GM18951 (cell line): ENCODE measurements around the gene GOT2.
"Not testable (repeated sequence)": the region's sequence is repeated elsewhere in the genome, so short reads cannot be mapped to it uniquely, and the experiment has no call there.

ENCODE experiments used
- POLR2A ChIP-seq: IDR thresholded peaks from 4 replicates; pipeline ENCODE4 v1.6.1; 2011; ENCODE audit warnings: mild to moderate bottlenecking; ENCODE audit not compliant: insufficient read length, insufficient read depth; ENCODE audit errors: extremely low read depth
- in situ Hi-C: fragments of 300-500 bp; cut with MboI; formaldehyde crosslinking; loops from one replicate; pipeline ENCODE4 v1.12.0; 2022; ENCODE audit warnings: low sequenced_read_pairs, mixed read lengths, inconsistent platforms; ENCODE audit not compliant: unreplicated experiment

GOT2 gene

DNA sequence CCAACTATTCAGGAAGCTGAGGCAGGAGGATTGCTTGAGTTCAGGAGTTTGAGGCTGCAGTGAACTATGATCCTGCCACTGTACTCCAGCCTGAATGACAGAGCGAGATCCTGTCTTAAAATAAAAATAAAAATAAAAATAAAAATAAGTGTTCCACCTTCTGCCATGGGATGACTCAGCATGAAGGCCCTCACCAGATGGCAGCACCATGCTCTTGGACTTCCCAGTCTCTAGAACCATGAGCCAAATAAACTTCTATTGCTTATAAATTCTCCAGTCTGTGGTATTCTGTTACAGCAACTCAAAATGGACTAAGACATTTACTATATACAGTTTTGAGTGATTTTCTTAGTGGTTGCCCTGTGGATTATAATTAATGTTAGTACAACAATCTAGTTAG lies 41.7 kb downstream of the GOT2 start:
- in situ Hi-C loops = no loop called here
- no peak for TF ChIP-seq POLR2A

DNA sequence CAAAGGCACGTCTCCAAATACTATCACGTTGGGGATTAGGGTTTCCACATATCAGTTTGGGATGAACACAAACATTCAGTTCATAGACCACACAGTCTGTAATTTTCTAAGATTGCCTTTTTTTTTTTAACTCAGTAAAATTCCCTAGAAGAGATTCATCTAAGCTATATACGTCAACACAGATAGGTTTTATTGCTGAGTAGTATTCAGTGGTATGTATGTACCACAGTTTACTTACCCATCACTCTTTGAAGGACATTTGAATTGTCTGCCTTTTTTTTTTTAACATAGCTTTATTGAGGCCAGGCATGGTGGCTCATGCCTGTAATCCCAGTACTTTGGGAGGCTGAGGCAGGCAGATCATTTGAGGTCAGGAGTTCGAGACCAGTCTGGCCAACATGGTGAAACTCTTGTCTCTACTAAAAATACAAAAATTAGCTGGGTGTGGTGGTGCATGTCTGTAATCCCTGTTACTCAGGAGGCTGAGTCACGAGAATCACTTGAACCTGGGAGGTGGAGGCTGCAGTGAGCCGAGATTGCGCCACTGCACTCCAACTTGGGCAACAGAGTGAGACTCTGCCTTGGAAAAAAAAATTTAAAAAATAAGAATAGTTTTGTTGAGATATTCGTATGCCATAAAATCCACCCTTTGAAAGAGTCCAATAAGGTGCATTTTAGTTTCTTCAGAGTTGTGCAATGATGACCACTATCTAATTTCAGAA lies 47.0 kb downstream of the GOT2 start:
- in situ Hi-C loops = not testable (repeated sequence)

DNA sequence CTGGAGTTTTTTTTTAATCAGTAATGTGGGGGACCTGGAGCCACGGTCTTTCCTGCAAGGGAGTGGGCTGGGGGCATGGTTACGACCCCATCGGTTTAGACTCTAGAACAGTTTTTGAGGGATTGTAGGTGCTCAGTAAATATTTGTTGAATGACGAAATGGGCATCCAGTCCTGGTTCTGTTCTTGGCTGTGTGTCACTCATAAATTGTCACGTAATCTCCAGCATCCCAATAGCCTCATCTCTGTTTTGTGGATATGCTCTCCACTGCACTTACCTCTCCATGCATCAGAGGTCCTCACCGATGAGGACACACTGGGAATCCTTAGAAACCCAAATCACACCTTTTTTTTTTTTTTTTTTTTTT lies 49.0 kb downstream of the GOT2 start:
- TF ChIP-seq POLR2A = no peak
- in situ Hi-C loops = no loop called here

DNA sequence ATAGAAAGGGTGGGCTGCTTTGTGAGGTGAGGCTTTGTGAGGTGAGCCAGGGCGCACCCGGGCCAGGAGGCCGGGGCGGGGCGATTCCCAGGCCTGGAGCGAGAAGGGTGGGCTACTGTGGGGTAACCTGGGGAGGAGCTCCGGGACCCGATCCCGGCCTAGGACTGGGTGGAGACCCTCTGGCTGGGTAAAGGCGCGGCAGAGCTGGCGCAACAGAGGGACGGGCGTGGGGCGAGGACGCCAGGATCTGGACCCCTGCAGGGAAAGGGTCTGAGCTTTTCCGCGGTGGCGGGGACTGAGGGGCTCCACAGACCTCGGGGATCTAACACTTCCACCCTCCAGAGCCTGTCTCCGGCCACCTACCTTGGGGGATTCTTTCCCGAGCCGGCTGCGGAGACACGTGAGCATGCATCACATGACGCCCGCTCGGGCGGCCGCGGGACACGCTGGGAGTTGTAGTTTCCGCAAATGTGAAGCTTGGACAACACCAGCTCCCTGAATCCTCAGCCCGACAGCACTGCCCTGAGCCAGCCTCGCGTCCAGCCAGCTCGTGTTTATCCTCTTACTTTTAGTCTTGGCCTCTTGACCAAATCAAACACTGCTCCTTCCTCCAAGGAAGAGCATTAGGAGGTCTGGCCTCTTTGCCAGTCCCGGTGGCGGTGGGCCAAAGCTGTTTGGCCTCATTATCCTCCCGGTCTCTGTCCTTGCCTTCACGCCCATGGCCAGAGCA lies 49.6 kb downstream of the GOT2 start, which contains the start of gene SLC38A7:
TSS of gene SLC38A7 (minus strand) at position 417 of the 730 bp plus-strand sequence. CDS start 4,644 bp downstream, outside the sequence.
- in situ Hi-C loops = no loop called here
- TF ChIP-seq POLR2A = peak; percentile 59

DNA sequence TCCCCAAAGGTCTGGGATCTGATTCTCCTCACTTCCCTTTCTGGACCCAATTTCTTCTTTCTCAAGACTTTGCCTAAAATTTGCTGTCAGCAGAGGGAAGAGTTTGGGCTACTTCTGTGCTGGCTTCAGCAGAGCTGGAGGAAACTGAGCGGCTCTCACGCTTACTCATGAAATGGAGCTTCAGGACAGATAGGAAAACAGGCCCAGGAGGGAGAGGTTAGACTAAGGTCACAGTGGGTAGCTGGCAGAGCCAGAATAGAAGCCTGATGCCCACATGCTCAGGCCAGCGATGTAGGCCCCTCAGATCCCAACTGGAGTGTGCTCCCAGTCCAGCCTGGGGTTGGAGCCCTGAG lies 50.1 kb downstream of the GOT2 start:
- TF ChIP-seq POLR2A = no peak
- in situ Hi-C loops = no loop called here

DNA sequence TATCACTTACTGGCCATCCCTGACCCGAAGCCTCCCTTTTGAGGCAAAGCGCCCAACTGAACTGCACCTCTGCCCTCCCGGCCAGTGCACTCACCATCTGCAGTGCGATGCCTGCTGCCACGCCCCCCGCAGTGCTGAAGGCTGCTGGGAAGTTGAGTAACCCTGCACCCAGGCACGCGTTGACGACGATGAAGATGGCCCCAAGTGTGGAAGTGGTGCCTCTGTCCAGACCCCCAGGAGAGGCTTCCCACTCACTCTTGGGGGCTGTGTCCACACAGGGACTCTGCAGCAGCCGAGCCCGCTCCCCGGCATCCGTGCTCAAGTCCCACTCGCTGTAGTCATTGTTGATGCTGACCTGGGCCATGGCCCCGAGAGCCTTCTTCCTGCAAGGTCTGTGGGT lies 54.4 kb downstream of the GOT2 start:
- in situ Hi-C loops = no loop called here
- no peak for TF ChIP-seq POLR2A

DNA sequence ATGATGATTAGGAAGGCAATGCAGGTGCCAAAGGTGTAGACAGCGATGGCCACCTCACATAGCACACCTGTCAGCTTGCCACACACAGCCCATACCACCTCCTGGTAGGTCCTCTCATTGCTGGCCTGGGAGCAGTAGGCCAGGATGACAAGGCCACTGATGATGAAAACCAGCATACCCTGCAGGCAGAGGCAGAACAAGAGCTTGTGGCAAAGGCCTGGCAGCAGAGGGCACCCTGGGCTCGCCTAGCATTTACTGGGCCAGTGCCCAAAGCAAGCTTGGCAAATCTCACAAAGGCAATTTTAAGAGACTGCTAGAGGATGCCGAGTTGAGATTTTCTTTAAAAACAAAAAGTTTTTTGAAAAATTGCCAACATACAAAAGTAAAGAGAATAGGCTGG lies 55.4 kb downstream of the GOT2 start:
- in situ Hi-C loops = no loop called here
- TF ChIP-seq POLR2A = no peak

DNA sequence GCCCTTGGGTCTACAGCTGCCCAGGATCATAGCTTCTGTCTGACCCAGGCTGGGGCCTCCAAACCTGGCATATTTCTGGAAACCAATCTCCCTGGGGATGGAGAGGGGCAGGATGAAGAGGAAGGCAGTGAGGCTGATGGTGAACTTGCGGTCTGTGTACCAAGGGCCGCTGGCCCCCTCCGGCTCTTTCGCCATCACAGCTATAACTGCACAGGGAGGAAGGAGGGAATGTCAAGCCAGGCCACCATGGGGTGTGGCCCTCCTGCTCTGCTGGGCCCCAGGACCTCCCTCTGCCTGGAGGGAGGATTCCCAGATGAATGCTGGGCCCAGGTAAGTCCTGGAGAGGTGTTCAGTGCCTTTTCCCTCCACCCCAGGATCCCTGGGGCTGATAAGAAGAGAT lies 55.8 kb downstream of the GOT2 start:
- no peak for TF ChIP-seq POLR2A
- in situ Hi-C loops = no loop called here

DNA sequence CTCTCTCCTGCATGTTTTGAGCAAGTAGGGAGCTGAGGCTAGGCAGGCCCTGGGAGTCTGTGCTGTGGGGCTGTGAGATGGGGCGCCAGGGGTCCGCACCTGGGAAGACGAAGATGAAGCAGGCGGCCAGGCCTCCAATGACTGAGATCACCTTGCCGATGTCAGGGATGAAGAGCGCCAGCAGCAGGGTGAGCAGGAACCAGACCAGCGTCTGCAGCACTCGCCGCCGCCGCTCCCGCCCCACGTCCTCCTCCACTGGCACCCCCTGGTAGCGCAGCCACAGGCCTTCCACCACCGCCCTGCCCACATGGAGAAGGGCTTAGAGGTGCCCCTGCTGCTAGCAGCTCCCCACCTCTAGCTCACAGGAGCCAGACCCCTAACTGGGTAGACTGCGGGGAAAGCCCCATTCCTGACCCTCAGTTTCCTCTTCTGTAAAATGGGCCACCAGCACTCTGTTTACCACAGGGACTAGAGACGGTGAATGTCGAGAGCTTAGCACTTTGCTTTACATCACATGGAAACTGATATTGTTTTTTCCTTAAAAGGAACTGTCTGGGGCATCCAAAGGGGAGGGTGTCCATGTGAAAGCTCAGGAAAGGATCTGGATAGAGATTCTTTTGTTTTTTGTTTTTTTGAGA lies 63.1 kb downstream of the GOT2 start:
- no peak for TF ChIP-seq POLR2A
- in situ Hi-C loops = loop anchor here (25.0 kb wide), 1 partner anchor 334 kb away; no protein-coding TSS in a partner anchor

DNA sequence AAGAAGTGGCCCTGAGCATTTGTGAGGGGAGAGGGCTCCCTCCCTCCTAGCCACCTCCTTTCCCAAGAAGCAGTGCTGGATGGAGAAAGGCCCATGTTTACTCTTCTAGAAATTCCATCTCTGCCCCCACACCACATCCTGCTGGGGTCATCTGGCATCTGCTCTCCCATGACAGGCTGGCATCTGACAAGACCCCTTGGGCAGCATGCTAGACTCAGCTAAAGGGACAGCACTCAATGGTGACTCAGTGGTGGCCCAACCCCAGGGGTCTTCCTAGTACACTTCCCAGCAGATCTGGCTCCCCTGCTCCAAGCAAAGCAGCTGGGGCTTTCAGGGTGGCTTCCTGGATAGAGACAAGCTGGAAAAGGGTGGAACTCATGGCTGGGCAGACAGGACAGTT lies 63.9 kb downstream of the GOT2 start:
- in situ Hi-C loops = loop anchor here (25.0 kb wide), 1 partner anchor 333 kb away; no protein-coding TSS in a partner anchor
- no peak for TF ChIP-seq POLR2A

DNA sequence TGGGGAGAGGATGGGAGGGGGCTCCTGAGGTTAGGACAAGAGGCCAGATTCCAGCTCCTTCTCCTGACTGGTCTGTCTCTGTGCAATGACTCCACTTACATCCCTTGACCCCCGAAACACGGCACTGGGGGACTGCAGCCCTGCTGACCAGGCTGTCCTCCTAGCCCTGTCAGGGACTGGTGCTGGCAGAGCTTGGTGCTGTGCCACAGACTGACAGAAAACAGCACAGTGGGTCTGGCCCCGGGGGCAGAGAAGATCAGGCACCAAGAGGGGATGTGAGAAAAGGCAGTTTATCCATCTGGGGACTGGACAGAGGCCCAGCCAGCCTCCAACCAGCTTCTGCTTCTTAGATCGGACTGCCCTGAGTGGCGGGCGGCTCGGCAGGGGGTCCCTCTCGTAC lies 68.9 kb downstream of the GOT2 start:
- in situ Hi-C loops = loop anchor here (25.0 kb wide), 1 partner anchor 328 kb away; no protein-coding TSS in a partner anchor
- TF ChIP-seq POLR2A = no peak

DNA sequence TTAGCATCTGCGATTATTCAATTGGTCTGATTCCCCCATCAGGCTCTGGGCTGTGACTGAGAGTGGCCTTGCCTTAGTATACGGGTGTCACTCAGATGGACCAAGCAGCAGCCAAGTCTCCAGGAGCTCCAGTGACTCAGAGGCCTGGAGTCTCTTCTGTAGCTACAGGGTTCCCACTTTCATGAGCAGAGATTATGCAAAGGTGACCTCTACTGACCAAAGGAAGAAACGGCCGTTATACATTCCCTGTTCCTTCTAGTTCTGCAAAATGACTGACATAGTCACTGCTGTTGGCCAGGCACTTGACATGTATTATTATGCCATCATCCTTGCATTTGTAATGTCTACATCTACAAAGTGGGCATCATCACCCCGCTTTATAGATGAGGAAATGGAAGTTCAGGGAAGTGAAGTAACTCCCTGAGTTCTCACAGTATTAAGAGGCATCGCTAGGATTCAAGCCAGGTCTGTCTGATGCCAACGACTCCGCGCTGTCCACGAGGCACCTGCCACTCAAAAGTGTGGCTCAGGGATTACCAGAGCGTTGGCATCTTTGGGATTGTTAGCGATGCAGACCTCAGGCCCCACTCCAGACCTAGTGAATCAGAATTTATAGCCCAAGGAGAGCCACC lies 72.8 kb downstream of the GOT2 start:
- no peak for TF ChIP-seq POLR2A
- in situ Hi-C loops = loop anchor here (25.0 kb wide), 1 partner anchor 324 kb away; no protein-coding TSS in a partner anchor

DNA sequence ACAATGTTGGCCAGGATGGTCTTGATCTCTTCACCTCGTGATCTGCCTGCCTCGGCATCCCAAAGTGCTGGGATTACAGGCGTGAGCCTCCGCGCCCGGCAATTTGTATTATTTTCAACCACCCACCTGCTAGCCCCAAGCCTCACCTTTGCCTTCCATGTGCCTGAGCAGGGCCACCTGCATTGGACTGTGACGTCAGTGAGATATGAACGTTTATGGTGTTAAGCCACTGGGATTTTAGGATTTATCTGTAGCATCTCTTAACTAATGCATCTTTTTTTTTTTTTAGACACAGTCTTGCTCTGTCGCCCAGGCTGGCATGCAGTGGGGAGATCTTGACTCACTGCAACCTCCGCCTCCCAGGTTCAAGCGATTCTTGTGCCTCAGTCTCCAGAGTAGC lies 74.2 kb downstream of the GOT2 start:
- in situ Hi-C loops = loop anchor here (25.0 kb wide), 1 partner anchor 323 kb away; no protein-coding TSS in a partner anchor
